K562 (cell line): ENCODE results near the gene GRID2IP. TPM values are rescaled to one million over a fixed set of nuclear protein-coding genes. Genes with fewer than 3 reads are reported as not detected.

Experiments used
- DDX20 ChIP-seq: fragments of 450-650 bp; IDR thresholded peaks from 2 replicates; pipeline ENCODE4 v1.6.1; 2016; ENCODE audit warnings: missing genetic modification characterization, low read depth, mild to moderate bottlenecking, missing compliant biosample characterization, moderate library complexity
- E2F3 ChIP-seq: fragments of 250-450 bp; sonication (Bioruptor Pico); IDR thresholded peaks from 2 replicates; pipeline ENCODE4 v1.4.0; 2020; ENCODE audit warnings: mild to moderate bottlenecking
- IFI16 ChIP-seq: fragments of 250-450 bp; sonication (Bioruptor Pico); IDR thresholded peaks from 2 replicates; pipeline ENCODE4 v2.1.2; 2022; ENCODE audit warnings: mild to moderate bottlenecking, inconsistent platforms
- PHB2 ChIP-seq: fragments of 450-650 bp; IDR thresholded peaks from 2 replicates; pipeline ENCODE4 v1.6.1; 2017; ENCODE audit warnings: low read depth
- polyA plus RNA-seq, 8 experiments: library from polyadenylated mRNA; depleted of rRNA in 4 of 8; stranded (reverse) in 5 of 8; unstranded in 3 of 8; fragments of >200 nt; fragmentation: Nextera tagmentation in 2 of 8; fragmentation: Illumina TruSeq in 1 of 8; extraction: Ambion mirVana in 2 of 8; extraction: Trizol in 1 of 8; gene quantifications; 2 replicates each; pipeline versions ENCODE4 v1.2.1 to v1.2.3, GENCODE V29; 2011 to 2014; ENCODE audit warnings: inconsistent platforms in 1 of 8, missing spikeins in 1 of 8
- total RNA-seq, 7 experiments: library from RNA; depleted of rRNA in 6 of 7; stranded (reverse); fragments of >200 nt in 6 of 7; fragmentation: Illumina TruSeq in 2 of 7; extraction: Trizol in 2 of 7; gene quantifications; 2 replicates each; pipeline versions ENCODE4 v1.2.1 to v1.2.3, GENCODE V29; 2011 to 2021; ENCODE audit warnings: low replicate concordance in 1 of 7
- TF ChIP-seq, protein P1 (sequence below): conservative IDR thresholded peaks from 2 replicates; pipeline ENCODE4 v1.6.1; 2011; ENCODE audit warnings: low read depth, mild to moderate bottlenecking, low read length; ENCODE audit not compliant: control insufficient read depth
- TF ChIP-seq, protein P2 (sequence below): sonication (generic); formaldehyde crosslinking; IDR thresholded peaks from 2 replicates; pipeline ENCODE4 v1.8.1; 2022; ENCODE audit warnings: missing genetic modification reagents

The GRID2IP gene
- total and polyA plus RNA-seq, 9 of the 15 experiments (the other 6 are each of a cell fraction or from before 2014, with no cell fraction given) = not detected

GRCh38 chr7:6496842-6497636, 54.2 kb downstream of the GRID2IP start (continued):
- TF ChIP-seq IFI16 (CRISPR knock-in tag) (no peak), PHB2 (no peak), DDX20 (tag) (no peak), E2F3 (CRISPR knock-in tag) (no peak)
- TF ChIP-seq, protein P1, sequence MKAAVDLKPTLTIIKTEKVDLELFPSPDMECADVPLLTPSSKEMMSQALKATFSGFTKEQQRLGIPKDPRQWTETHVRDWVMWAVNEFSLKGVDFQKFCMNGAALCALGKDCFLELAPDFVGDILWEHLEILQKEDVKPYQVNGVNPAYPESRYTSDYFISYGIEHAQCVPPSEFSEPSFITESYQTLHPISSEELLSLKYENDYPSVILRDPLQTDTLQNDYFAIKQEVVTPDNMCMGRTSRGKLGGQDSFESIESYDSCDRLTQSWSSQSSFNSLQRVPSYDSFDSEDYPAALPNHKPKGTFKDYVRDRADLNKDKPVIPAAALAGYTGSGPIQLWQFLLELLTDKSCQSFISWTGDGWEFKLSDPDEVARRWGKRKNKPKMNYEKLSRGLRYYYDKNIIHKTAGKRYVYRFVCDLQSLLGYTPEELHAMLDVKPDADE = no peak
- TF ChIP-seq, protein P2, sequence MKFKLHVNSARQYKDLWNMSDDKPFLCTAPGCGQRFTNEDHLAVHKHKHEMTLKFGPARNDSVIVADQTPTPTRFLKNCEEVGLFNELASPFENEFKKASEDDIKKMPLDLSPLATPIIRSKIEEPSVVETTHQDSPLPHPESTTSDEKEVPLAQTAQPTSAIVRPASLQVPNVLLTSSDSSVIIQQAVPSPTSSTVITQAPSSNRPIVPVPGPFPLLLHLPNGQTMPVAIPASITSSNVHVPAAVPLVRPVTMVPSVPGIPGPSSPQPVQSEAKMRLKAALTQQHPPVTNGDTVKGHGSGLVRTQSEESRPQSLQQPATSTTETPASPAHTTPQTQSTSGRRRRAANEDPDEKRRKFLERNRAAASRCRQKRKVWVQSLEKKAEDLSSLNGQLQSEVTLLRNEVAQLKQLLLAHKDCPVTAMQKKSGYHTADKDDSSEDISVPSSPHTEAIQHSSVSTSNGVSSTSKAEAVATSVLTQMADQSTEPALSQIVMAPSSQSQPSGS (CRISPR knock-in tag) = no peak
- TF ChIP-seq, all 486 proteins: peak for 0
